ENCODE measurements around the gene CSH2.

Gene CSH2

GRCh38 chr17:63837962-63838600, 35.4 kb downstream of the CSH2 start:
- Histone ChIP-seq H3K27ac (peak overlapping the region in 18 of 21 experiments; percentile 34 to 98 (median 75)), H3K4me3 (no peak overlapping the region)

- peak overlapping the region in 16 of 21 experiments; percentile 45 to 98 (median 80) for H3K27ac ChIP-seq
- no peak overlapping the region for H3K4me3 ChIP-seq
Measured at GRCh38 chr17:63837480-63837879, 36.0 kb downstream of the CSH2 start.

- no peak overlapping the region for H3K4me3 ChIP-seq
- H3K27ac ChIP-seq = peak overlapping the region in 5 of 21 experiments; percentile 47 to 98 (median 80)
Measured at GRCh38 chr17:63836811-63837210, 36.7 kb downstream of the CSH2 start.

GRCh38 chr17:63835167-63835720, 38.2 kb downstream of the CSH2 start:
- Histone ChIP-seq H3K4me3 (no peak overlapping the region), H3K27ac (peak overlapping the region in 3 of 21 experiments; percentile 6 to 51 (median 11))

- Histone ChIP-seq H3K27ac (peak overlapping the region in 8 of 21 experiments; percentile 3 to 32 (median 8)), H3K4me3 (no peak overlapping the region)
Measured at GRCh38 chr17:63834431-63835166, 38.9 kb downstream of the CSH2 start.

- peak overlapping the region in 1 of 21 experiments; percentile 11 for H3K27ac ChIP-seq
- H3K4me3 ChIP-seq = no peak overlapping the region
Measured at GRCh38 chr17:63833741-63834373, 39.6 kb downstream of the CSH2 start.

- Histone ChIP-seq H3K27ac (no peak overlapping the region), H3K4me3 (no peak overlapping the region)
Measured at GRCh38 chr17:63833026-63833740, 40.3 kb downstream of the CSH2 start.

- H3K4me3 ChIP-seq = no peak overlapping the region
Measured at GRCh38 chr17:63832455-63832854, 41.0 kb downstream of the CSH2 start.

GRCh38 chr17:63832014-63832413, 41.5 kb downstream of the CSH2 start:
- H3K4me3 ChIP-seq = no peak overlapping the region
- H3K27ac ChIP-seq = no peak overlapping the region

More at GRCh38 chr17:63832455-63832854, 41.0 kb downstream of the CSH2 start:
- no peak overlapping the region for H3K27ac ChIP-seq

GRCh38 chr17:63831505-63831904, 42.0 kb downstream of the CSH2 start:
- Histone ChIP-seq H3K4me3 (no peak overlapping the region), H3K27ac (peak overlapping the region in 1 of 21 experiments; percentile 23)

GRCh38 chr17:63830904-63831491, 42.5 kb downstream of the CSH2 start:
- Histone ChIP-seq H3K27ac (peak overlapping the region in 1 of 21 experiments; percentile 23), H3K4me3 (no peak overlapping the region)

- no peak overlapping the region for H3K27ac ChIP-seq
- no peak overlapping the region for H3K4me3 ChIP-seq
Measured at GRCh38 chr17:63830278-63830677, 43.2 kb downstream of the CSH2 start.

- H3K4me3 ChIP-seq = peak overlapping the region in 2 of 7 experiments; percentile 81 to 83
- peak overlapping the region in 2 of 21 experiments; percentile 93 to 97 for H3K27ac ChIP-seq
Measured at GRCh38 chr17:63828936-63829335, 44.5 kb downstream of the CSH2 start.

GRCh38 chr17:63827801-63828221, 45.7 kb downstream of the CSH2 start:
- peak overlapping the region; percentile 75 to 85 (median 81) for H3K4me3 ChIP-seq
- peak overlapping the region; percentile 55 to 99 (median 96) for H3K27ac ChIP-seq

GRCh38 chr17:63827002-63827800, 46.3 kb downstream of the CSH2 start, which contains the start of the genes FTSJ3 and PSMC5:
Gene FTSJ3, minus strand, starts transcription at chr17:63827663. Its CDS starts 761 bp downstream, at chr17:63826902.
Gene PSMC5, plus strand, starts transcription at chr17:63827431. Its CDS starts 60 bp downstream, at chr17:63827491.
- H3K27ac ChIP-seq = peak within 1 kb of the TSS; percentile 55 to 99 (median 96)
- peak within 1 kb of the TSS; percentile 75 to 85 (median 81) for H3K4me3 ChIP-seq

- H3K4me3 ChIP-seq = peak overlapping the region; percentile 75 to 85 (median 81)
- peak overlapping the region in 20 of 21 experiments; percentile 85 to 99 (median 96) for H3K27ac ChIP-seq
Measured at GRCh38 chr17:63826468-63827001, 46.9 kb downstream of the CSH2 start.

GRCh38 chr17:63824362-63824761, 49.1 kb downstream of the CSH2 start:
- no peak overlapping the region for H3K27ac ChIP-seq

More at GRCh38 chr17:63824362-63824761, 49.1 kb downstream of the CSH2 start:
- H3K4me3 ChIP-seq = no peak overlapping the region

All from skin epidermis (tissue), 12 donors.